HepG2 (cell line): ENCODE measurements around the gene ARFGEF2.

Source experiments
- ZBED4 ChIP-seq: sonication (generic); formaldehyde crosslinking; IDR thresholded peaks from 2 replicates; pipeline ENCODE4 v1.4.0; 2020; ENCODE audit warnings: missing genetic modification reagents, borderline replicate concordance
- ZNF772 ChIP-seq: sonication (generic); formaldehyde crosslinking; IDR thresholded peaks from 2 replicates; pipeline ENCODE4 v1.5.0; 2020; ENCODE audit warnings: mild to moderate bottlenecking, missing genetic modification reagents

- TF ChIP-seq ZNF772 (no peak), ZBED4 (CRISPR knock-in tag) (no peak)
These were observed 32.2 kb upstream of the ARFGEF2 start for GRCh38 chr20:48889140-48889790.
